Osteocyte (in vitro differentiated cells): ENCODE measurements around the gene EZH2. TPM values are rescaled to one million over a fixed set of nuclear protein-coding genes. Genes with fewer than 3 reads are reported as not detected.

ENCODE experiments used
- DNase-seq: peaks from one replicate; pipeline ENCODE4 v3.0.0; 2021; ENCODE audit warnings: mixed read lengths; ENCODE audit not compliant: unreplicated experiment; ENCODE audit errors: extremely low spot score
- H3K27ac Mint-ChIP-seq: one replicate; pipeline ENCODE4 v1.8.0; 2021; ENCODE audit warnings: mild to moderate bottlenecking, mixed read lengths; ENCODE audit not compliant: unreplicated experiment
- H3K27me3 Mint-ChIP-seq: one replicate; pipeline ENCODE4 v1.8.0; 2021; ENCODE audit warnings: mixed read lengths; ENCODE audit not compliant: unreplicated experiment
- H3K36me3 Mint-ChIP-seq: one replicate; pipeline ENCODE4 v1.8.0; 2021; ENCODE audit warnings: mixed read lengths; ENCODE audit not compliant: unreplicated experiment
- H3K4me1 Mint-ChIP-seq: one replicate; pipeline ENCODE4 v1.8.0; 2021; ENCODE audit warnings: mixed read lengths; ENCODE audit not compliant: unreplicated experiment
- H3K4me3 Mint-ChIP-seq: one replicate; pipeline ENCODE4 v1.8.0; 2021; ENCODE audit warnings: mild to moderate bottlenecking, moderate library complexity, mixed read lengths; ENCODE audit not compliant: unreplicated experiment
- H3K9me3 Mint-ChIP-seq: one replicate; pipeline ENCODE4 v1.8.0; 2021; ENCODE audit warnings: mixed read lengths; ENCODE audit not compliant: unreplicated experiment
- CTCF ChIP-seq: fragments of 200-600 bp; sonication (generic); IDR thresholded peaks from 2 replicates; pipeline ENCODE4 v1.5.0; 2021; ENCODE audit warnings: antibody characterized with exemption, mild to moderate bottlenecking, moderate library complexity
- total RNA-seq: library from RNA; stranded (reverse); gene quantifications from 2 replicates; pipeline ENCODE4 v1.2.1, GENCODE V29; 2021

EZH2 gene
- total RNA-seq, 1 donor from 2014 or later: 13.0 TPM

GRCh38 chr7:148865283-148865682 lies 18.8 kb downstream of the EZH2 start:
- H3K9me3 Mint-ChIP-seq: peaks cover 8% of the 10 kb centered on the region
- no peak for TF ChIP-seq CTCF
- no peak for DNase-seq
- H3K27ac Mint-ChIP-seq: no peak overlapping the region
- H3K4me3 Mint-ChIP-seq: no peak overlapping the region
- H3K4me1 Mint-ChIP-seq: peaks cover 6% of the 10 kb centered on the region
- H3K27me3 Mint-ChIP-seq: no peaks in the 10 kb centered on the region
- peaks cover 5% of the 10 kb centered on the region for H3K36me3 Mint-ChIP-seq

GRCh38 chr7:148863324-148863723 lies 20.8 kb downstream of the EZH2 start:
- Mint-ChIP-seq H3K4me3 (no peak overlapping the region), H3K4me1 (peaks cover 6% of the 10 kb centered on the region), H3K27ac (no peak overlapping the region), H3K9me3 (peaks cover 8% of the 10 kb centered on the region), H3K36me3 (peaks cover 5% of the 10 kb centered on the region), H3K27me3 (no peaks in the 10 kb centered on the region)
- DNase-seq: no peak
- no peak for TF ChIP-seq CTCF

GRCh38 chr7:148862481-148862880 lies 21.6 kb downstream of the EZH2 start:
- TF ChIP-seq CTCF: no peak
- no peaks in the 10 kb centered on the region for H3K27me3 Mint-ChIP-seq
- peaks cover 1% of the 10 kb centered on the region for H3K36me3 Mint-ChIP-seq

GRCh38 chr7:148858489-148858888 lies 25.6 kb downstream of the EZH2 start:
- Mint-ChIP-seq H3K4me3 (no peak overlapping the region), H3K9me3 (no peaks in the 10 kb centered on the region), H3K27me3 (no peaks in the 10 kb centered on the region), H3K4me1 (peaks cover 14% of the 10 kb centered on the region), H3K27ac (no peak overlapping the region), H3K36me3 (no peaks in the 10 kb centered on the region)
- DNase-seq: no peak
- TF ChIP-seq CTCF: no peak

More at GRCh38 chr7:148862481-148862880, 21.6 kb downstream of the EZH2 start:
- H3K4me1 Mint-ChIP-seq: peaks cover 6% of the 10 kb centered on the region
- H3K27ac Mint-ChIP-seq: no peak overlapping the region
- DNase-seq: no peak
- peaks cover 2% of the 10 kb centered on the region for H3K9me3 Mint-ChIP-seq
- H3K4me3 Mint-ChIP-seq: no peak overlapping the region

GRCh38 chr7:148856891-148857290 lies 27.2 kb downstream of the EZH2 start:
- DNase-seq: no peak
- H3K4me3 Mint-ChIP-seq: no peak overlapping the region
- no peak overlapping the region for H3K27ac Mint-ChIP-seq
- no peak for TF ChIP-seq CTCF
- H3K4me1 Mint-ChIP-seq: peaks cover 20% of the 10 kb centered on the region
- no peaks in the 10 kb centered on the region for H3K27me3 Mint-ChIP-seq
- H3K9me3 Mint-ChIP-seq: no peaks in the 10 kb centered on the region
- H3K36me3 Mint-ChIP-seq: no peaks in the 10 kb centered on the region
